HL-60 (cell line): ENCODE measurements around the gene NPHP4.

ENCODE experiments used
- DNase-seq, 2 experiments: peaks; one replicate each; pipeline ENCODE4 v3.0.0-alpha.2; 2010 to 2020; ENCODE audit warnings: low read depth in 1 of 2, low spot score in 1 of 2
- H3K27ac ChIP-seq: fragments of 250-450 bp; sonication (Bioruptor Pico); replicated peaks from 2 replicates; pipeline ENCODE4 v1.5.1; 2020; ENCODE audit warnings: mild to moderate bottlenecking, moderate library complexity
- H3K27me3 ChIP-seq: fragments of 250-450 bp; sonication (Bioruptor Pico); 2 replicates; pipeline ENCODE4 v1.5.1; 2021; ENCODE audit warnings: mild to moderate bottlenecking, moderate library complexity; ENCODE audit not compliant: insufficient read depth, poor library complexity, severe bottlenecking
- H3K4me3 ChIP-seq: replicated peaks from 2 replicates; pipeline ENCODE4 v1.5.1; 2011; ENCODE audit warnings: mild to moderate bottlenecking, control low read depth, low read length; ENCODE audit not compliant: insufficient read depth
- CTCF ChIP-seq: IDR thresholded peaks from one replicate; pipeline ENCODE4 v1.5.1; 2011; ENCODE audit warnings: low read length, control low read depth, inconsistent platforms; ENCODE audit not compliant: insufficient read depth
- GABPA ChIP-seq: IDR thresholded peaks from 2 replicates; pipeline ENCODE4 v1.6.1; 2012; ENCODE audit warnings: low read depth
- POLR2AphosphoS5 ChIP-seq: IDR thresholded peaks from 2 replicates; pipeline ENCODE4 v1.6.1; 2012; ENCODE audit warnings: low read depth
- REST ChIP-seq: IDR thresholded peaks from 2 replicates; pipeline ENCODE4 v1.6.1; 2012; ENCODE audit warnings: low read depth; ENCODE audit not compliant: insufficient replicate concordance
- SPI1 ChIP-seq: IDR thresholded peaks from 2 replicates; pipeline ENCODE4 v1.6.1; 2012; ENCODE audit warnings: low read depth, mild to moderate bottlenecking, borderline replicate concordance

NPHP4 gene

GRCh38 chr1:5951846-5952410, 40.3 kb downstream of the NPHP4 start:
- H3K4me3 ChIP-seq: no peak overlapping the region

GRCh38 chr1:5950994-5951785, 41.0 kb downstream of the NPHP4 start:
- no peak overlapping the region for H3K27ac ChIP-seq
- H3K4me3 ChIP-seq: no peak overlapping the region
- no peaks in the 10 kb centered on the region for H3K27me3 ChIP-seq
- no peak for DNase-seq
- TF ChIP-seq CTCF: no peak
- no peak for TF ChIP-seq REST
- no peak for TF ChIP-seq POLR2AphosphoS5
- TF ChIP-seq SPI1: no peak
- no peak for TF ChIP-seq GABPA

More at GRCh38 chr1:5951846-5952410, 40.3 kb downstream of the NPHP4 start:
- no peak overlapping the region for H3K27ac ChIP-seq
- no peaks in the 10 kb centered on the region for H3K27me3 ChIP-seq
- DNase-seq: no peak
- TF ChIP-seq CTCF: no peak
- TF ChIP-seq SPI1: no peak
- TF ChIP-seq REST: no peak
- no peak for TF ChIP-seq GABPA
- TF ChIP-seq POLR2AphosphoS5: no peak

- no peak for DNase-seq
- Histone ChIP-seq H3K4me3 (no peak overlapping the region), H3K27me3 (no peaks in the 10 kb centered on the region), H3K27ac (no peak overlapping the region)
- TF ChIP-seq GABPA (no peak), POLR2AphosphoS5 (no peak), SPI1 (no peak), CTCF (no peak)
These were observed 41.9 kb downstream of the NPHP4 start for GRCh38 chr1:5950201-5950895.
